HUES6 (cell line): Measurements from ENCODE around the gene ARID5B.

Experiments used
- H3K27ac ChIP-seq: 2 replicates; pipeline ENCODE4 v1.7.0; 2013; ENCODE audit warnings: low read depth, mild to moderate bottlenecking, low read length, inconsistent platforms
- H3K27me3 ChIP-seq: 2 replicates; pipeline ENCODE4 v1.6.1; 2013; ENCODE audit warnings: low read length; ENCODE audit not compliant: control insufficient read depth, insufficient read depth
- H3K36me3 ChIP-seq: 2 replicates; pipeline ENCODE4 v1.6.1; 2013; ENCODE audit warnings: low read length; ENCODE audit not compliant: control insufficient read depth, insufficient read depth
- H3K4me1 ChIP-seq: 2 replicates; pipeline ENCODE4 v1.6.1; 2013; ENCODE audit warnings: low read length; ENCODE audit not compliant: control insufficient read depth, insufficient read depth
- H3K4me3 ChIP-seq: 2 replicates; pipeline ENCODE4 v1.5.1; 2013; ENCODE audit warnings: low read depth, low read length
- H3K9ac ChIP-seq: one replicate; pipeline ENCODE4 v1.6.1; 2013; ENCODE audit warnings: mild to moderate bottlenecking, low read length
- H3K9me3 ChIP-seq: 2 replicates; pipeline ENCODE4 v1.6.1; 2013; ENCODE audit warnings: low read depth, low read length; ENCODE audit not compliant: control insufficient read depth, insufficient read depth

The ARID5B gene

DNA sequence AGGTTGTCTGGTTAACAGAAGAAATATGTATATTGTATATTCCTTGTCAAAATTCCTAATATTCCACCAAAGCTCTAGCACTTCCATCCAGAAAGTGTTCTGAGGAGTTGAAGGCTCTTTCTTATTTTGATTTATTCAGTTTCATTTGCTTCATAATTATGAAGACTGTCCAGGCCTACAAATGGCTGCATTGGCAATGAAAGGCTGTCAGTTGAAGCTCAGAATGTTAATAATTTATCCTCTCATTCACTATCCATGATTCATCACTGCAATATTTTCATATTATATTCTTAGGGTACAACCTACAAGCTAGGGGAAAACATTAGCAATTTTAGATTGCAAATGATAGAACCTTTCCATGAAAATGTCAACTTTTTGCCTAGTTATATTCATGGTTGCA is 57.3 kb downstream of the ARID5B start:
- Histone ChIP-seq H3K9ac (no peak overlapping the region), H3K27ac (no peak overlapping the region), H3K4me1 (no peaks in the 10 kb centered on the region), H3K27me3 (no peaks in the 10 kb centered on the region), H3K4me3 (no peak overlapping the region), H3K9me3 (no peaks in the 10 kb centered on the region), H3K36me3 (no peaks in the 10 kb centered on the region)

DNA sequence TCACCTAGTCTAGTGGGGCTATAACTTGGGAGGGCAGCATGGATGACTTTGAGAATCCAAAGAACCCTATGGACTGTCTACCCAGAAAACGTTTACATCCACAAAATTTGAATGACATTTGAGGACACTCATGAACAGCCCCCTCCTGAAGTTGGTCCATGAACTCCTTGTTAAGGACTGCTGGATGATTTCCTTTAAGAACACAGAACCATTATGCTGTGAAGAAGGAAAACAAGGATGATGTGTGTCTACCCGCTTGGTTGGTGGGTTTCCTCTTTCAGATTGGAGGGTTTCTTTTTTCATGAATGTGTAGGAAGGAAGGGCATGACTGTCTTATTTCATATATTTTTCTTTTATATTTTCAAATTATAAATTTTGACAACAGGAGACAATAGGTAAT is 58.3 kb downstream of the ARID5B start:
- H3K27ac ChIP-seq: no peak overlapping the region
- H3K27me3 ChIP-seq: no peaks in the 10 kb centered on the region
- no peak overlapping the region for H3K4me3 ChIP-seq
- H3K36me3 ChIP-seq: no peaks in the 10 kb centered on the region
- H3K9me3 ChIP-seq: no peaks in the 10 kb centered on the region
- no peak overlapping the region for H3K9ac ChIP-seq
- H3K4me1 ChIP-seq: no peaks in the 10 kb centered on the region

DNA sequence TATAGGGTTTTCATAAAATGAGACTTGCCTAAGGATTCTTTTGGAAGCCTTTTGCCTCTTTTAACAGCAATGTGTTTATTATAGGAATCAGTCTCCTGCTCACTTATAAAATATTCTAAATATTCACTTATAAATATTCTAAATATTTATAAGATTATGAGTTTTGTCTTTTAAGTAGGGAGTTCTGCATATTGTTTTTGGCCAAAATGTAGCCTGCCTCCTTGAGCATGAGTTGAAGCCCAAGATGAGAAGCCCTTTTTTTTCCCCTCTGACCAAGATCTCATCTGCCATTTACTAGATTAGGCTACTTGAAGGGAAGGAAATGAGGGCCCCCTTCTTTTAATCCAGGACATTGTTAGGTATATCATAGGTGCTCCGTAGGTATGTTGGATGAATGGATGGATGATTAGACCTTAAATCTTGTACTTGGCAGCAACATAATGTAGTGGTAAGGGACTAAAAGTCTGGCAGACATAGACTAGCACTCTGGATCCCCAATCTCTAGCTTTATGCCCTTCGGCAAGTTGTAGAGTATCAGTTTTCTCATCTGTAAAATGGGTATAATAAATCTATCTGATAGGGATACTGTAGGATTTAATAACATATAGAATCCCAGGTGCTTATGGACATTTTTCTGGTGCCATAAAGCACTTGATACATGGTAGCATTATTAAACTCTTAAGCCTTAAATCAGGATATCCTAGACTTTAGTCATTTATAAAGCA is 59.1 kb downstream of the ARID5B start:
- H3K27me3 ChIP-seq: no peaks in the 10 kb centered on the region
- H3K9me3 ChIP-seq: no peaks in the 10 kb centered on the region
- no peak overlapping the region for H3K27ac ChIP-seq
- no peaks in the 10 kb centered on the region for H3K4me1 ChIP-seq
- H3K36me3 ChIP-seq: no peaks in the 10 kb centered on the region
- H3K9ac ChIP-seq: no peak overlapping the region
- H3K4me3 ChIP-seq: no peak overlapping the region

DNA sequence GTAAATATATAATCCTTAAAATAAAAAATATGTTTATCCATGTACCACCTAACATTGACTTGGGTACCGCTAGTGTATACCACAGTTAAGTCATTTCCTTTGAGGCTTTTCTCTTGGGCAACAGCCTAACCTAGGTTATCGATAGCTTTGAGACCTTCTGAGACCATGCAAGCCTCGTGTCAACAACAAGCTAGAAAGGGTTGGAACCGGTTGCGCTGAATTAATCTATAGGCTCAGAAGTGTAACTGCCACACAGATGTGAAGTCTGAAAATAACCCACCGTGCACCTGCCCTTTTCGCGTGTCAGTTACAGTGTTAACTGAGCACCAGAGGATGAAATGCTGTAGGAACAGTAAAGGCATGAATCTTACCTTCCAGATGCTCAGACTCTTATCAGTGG is 59.8 kb downstream of the ARID5B start:
- H3K4me3 ChIP-seq: no peak overlapping the region
- H3K27me3 ChIP-seq: no peaks in the 10 kb centered on the region
- no peaks in the 10 kb centered on the region for H3K9me3 ChIP-seq
- no peak overlapping the region for H3K9ac ChIP-seq
- no peaks in the 10 kb centered on the region for H3K4me1 ChIP-seq
- H3K27ac ChIP-seq: no peak overlapping the region
- no peaks in the 10 kb centered on the region for H3K36me3 ChIP-seq

GRCh38 chr10:61962971-61963370 is 61.5 kb downstream of the ARID5B start:
- H3K27ac ChIP-seq: no peak overlapping the region
- H3K9me3 ChIP-seq: no peaks in the 10 kb centered on the region
- H3K4me3 ChIP-seq: no peak overlapping the region
- H3K9ac ChIP-seq: no peak overlapping the region
- H3K27me3 ChIP-seq: no peaks in the 10 kb centered on the region
- H3K36me3 ChIP-seq: no peaks in the 10 kb centered on the region
- no peaks in the 10 kb centered on the region for H3K4me1 ChIP-seq

DNA sequence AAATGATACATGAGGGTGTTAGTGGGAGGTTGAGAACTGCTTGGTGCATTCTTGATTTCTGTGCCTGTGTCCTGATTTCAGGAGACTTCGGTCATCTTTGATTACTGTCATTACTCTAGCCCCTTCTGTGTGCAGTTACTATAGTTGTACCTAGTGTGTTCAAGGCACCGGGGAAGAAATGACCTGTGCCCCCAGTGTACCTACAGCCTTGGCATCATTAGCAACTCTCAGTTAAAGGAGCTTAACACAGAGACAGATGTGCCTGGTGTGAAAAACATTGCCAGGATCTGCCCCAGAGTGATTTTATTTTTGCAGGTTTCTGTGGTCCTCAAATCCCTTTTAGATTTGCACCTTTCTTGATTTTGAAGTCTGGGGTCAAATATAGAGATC is 62.2 kb downstream of the ARID5B start:
- no peaks in the 10 kb centered on the region for H3K36me3 ChIP-seq
- no peaks in the 10 kb centered on the region for H3K27me3 ChIP-seq
- H3K4me3 ChIP-seq: no peak overlapping the region
- no peaks in the 10 kb centered on the region for H3K4me1 ChIP-seq
- H3K9me3 ChIP-seq: no peaks in the 10 kb centered on the region
- H3K27ac ChIP-seq: no peak overlapping the region
- no peak overlapping the region for H3K9ac ChIP-seq

DNA sequence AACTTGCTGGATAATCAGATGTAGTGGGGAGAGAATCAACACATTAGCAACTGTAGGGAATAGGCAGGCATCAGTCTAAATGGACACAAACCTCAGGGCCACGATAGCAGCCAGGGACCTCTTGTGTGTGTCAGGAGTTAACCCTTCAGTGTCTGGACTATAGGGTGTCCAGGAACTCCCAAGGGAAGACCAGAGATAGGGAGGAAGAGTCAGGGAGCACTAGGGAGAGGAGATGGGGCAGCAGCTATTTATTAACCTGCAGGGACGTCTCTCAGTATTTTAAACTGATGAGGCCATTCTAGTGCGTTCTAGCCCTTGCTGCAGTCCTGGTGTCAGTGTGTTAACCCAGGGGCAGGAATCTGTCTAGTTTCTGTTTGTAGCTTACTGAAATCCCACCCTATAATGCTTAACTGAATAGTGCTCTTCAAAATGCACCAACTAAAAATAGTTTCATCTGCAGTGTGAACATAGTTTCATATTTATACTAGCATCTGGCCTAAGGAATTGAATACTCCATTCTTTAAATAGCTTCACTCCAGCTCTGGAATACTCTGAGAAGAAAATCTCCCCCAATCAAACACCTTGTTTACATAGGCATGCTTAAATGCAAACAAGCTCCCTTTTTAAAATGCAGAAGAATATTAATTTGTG is 62.7 kb downstream of the ARID5B start:
- Histone ChIP-seq H3K4me1 (no peaks in the 10 kb centered on the region), H3K36me3 (no peaks in the 10 kb centered on the region), H3K27me3 (no peaks in the 10 kb centered on the region), H3K9ac (no peak overlapping the region), H3K4me3 (no peak overlapping the region), H3K9me3 (no peaks in the 10 kb centered on the region), H3K27ac (no peak overlapping the region)

GRCh38 chr10:61964949-61965702 is 63.6 kb downstream of the ARID5B start:
- H3K4me3 ChIP-seq: no peak overlapping the region
- H3K9me3 ChIP-seq: no peaks in the 10 kb centered on the region
- H3K27me3 ChIP-seq: no peaks in the 10 kb centered on the region
- no peak overlapping the region for H3K9ac ChIP-seq
- H3K36me3 ChIP-seq: no peaks in the 10 kb centered on the region
- H3K4me1 ChIP-seq: no peaks in the 10 kb centered on the region
- H3K27ac ChIP-seq: no peak overlapping the region

GRCh38 chr10:61965703-61966395 is 64.3 kb downstream of the ARID5B start:
- Histone ChIP-seq H3K27ac (no peak overlapping the region), H3K27me3 (no peaks in the 10 kb centered on the region), H3K9me3 (no peaks in the 10 kb centered on the region), H3K4me3 (no peak overlapping the region), H3K9ac (no peak overlapping the region), H3K36me3 (no peaks in the 10 kb centered on the region), H3K4me1 (no peaks in the 10 kb centered on the region)

GRCh38 chr10:61967298-61967697 is 65.8 kb downstream of the ARID5B start:
- H3K27me3 ChIP-seq: no peaks in the 10 kb centered on the region
- H3K4me1 ChIP-seq: no peaks in the 10 kb centered on the region
- no peaks in the 10 kb centered on the region for H3K9me3 ChIP-seq
- H3K9ac ChIP-seq: no peak overlapping the region
- no peaks in the 10 kb centered on the region for H3K36me3 ChIP-seq
- no peak overlapping the region for H3K4me3 ChIP-seq
- no peak overlapping the region for H3K27ac ChIP-seq
